Smooth muscle cell (in vitro differentiated cells): ENCODE results near the gene GPR3. TPM values are rescaled to one million over a fixed set of nuclear protein-coding genes. Genes with fewer than 3 reads are reported as not detected.

Source experiments
- DNase-seq: peaks from one replicate; lab custom pipeline; 2025; ENCODE audit not compliant: unreplicated experiment; lab: John Stamatoyannopoulos, UW
- H2AFZ ChIP-seq: fragments of 200-600 bp; sonication (generic); 2 replicates; pipeline ENCODE4 v1.6.0; 2016; ENCODE audit warnings: antibody characterized with exemption, low read depth, mild to moderate bottlenecking
- H3F3A ChIP-seq: fragments of 200-600 bp; sonication (generic); 2 replicates; pipeline ENCODE4 v1.6.0; 2017; ENCODE audit warnings: antibody characterized with exemption, low read depth
- H3K27ac ChIP-seq: fragments of 200-600 bp; sonication (generic); 2 replicates; pipeline ENCODE4 v1.5.1; 2016; ENCODE audit warnings: low read depth, mild to moderate bottlenecking
- H3K27me3 ChIP-seq: fragments of 200-600 bp; sonication (generic); 2 replicates; pipeline ENCODE4 v1.6.1; 2016; ENCODE audit warnings: low read depth, mild to moderate bottlenecking
- H3K36me3 ChIP-seq: fragments of 200-600 bp; sonication (generic); 2 replicates; pipeline ENCODE4 v1.5.1; 2016; ENCODE audit warnings: low read depth
- H3K4me1 ChIP-seq: fragments of 200-600 bp; sonication (generic); 2 replicates; pipeline ENCODE4 v1.5.1; 2016; ENCODE audit warnings: low read depth
- H3K4me2 ChIP-seq: fragments of 200-600 bp; sonication (generic); 2 replicates; pipeline ENCODE4 v1.6.0; 2016; ENCODE audit warnings: mild to moderate bottlenecking
- H3K4me3 ChIP-seq: fragments of 200-600 bp; sonication (generic); 2 replicates; pipeline ENCODE4 v1.5.1; 2016; ENCODE audit warnings: mild to moderate bottlenecking
- H3K79me2 ChIP-seq: fragments of 200-600 bp; sonication (generic); 2 replicates; pipeline ENCODE4 v1.6.0; 2016; ENCODE audit warnings: low read depth, mild to moderate bottlenecking
- H3K9ac ChIP-seq: fragments of 200-600 bp; sonication (generic); 2 replicates; pipeline ENCODE4 v1.6.0; 2016; ENCODE audit warnings: low read depth
- H3K9me3 ChIP-seq: fragments of 200-600 bp; sonication (generic); replicated peaks from 2 replicates; pipeline ENCODE4 v1.5.1; 2016; ENCODE audit warnings: low read depth
- H4K20me1 ChIP-seq: fragments of 200-600 bp; sonication (generic); 2 replicates; pipeline ENCODE4 v1.6.0; 2016; ENCODE audit warnings: low read depth
- WGBS: methylation state at CpG from one replicate; pipeline ENCODE4 v1.1.7; 2016; ENCODE audit warnings: low lambda C conversion rate; 5-methylcytosine and 5-hydroxymethylcytosine counted together
- polyA plus RNA-seq: library from polyadenylated mRNA; unstranded; fragments of >200 nt; fragmentation: Nextera tagmentation; extraction: Ambion mirVana; gene quantifications from 2 replicates; pipeline ENCODE4 v1.2.1, GENCODE V29; 2016
- total RNA-seq: library from RNA; depleted of rRNA; stranded (reverse); fragments of >200 nt; gene quantifications from 2 replicates; pipeline ENCODE4 v1.2.3, GENCODE V29; 2014
- TF ChIP-seq, protein P1 (sequence below): fragments of 200-600 bp; sonication (generic); IDR thresholded peaks from 2 replicates; pipeline ENCODE4 v1.5.1; 2017; ENCODE audit warnings: borderline replicate concordance, mild to moderate bottlenecking, antibody characterized with exemption; ENCODE audit not compliant: insufficient read depth, poor library complexity, severe bottlenecking

GPR3 gene
- total and polyA plus RNA-seq, 2 experiments from 2014 or later: 2.7 to 4.0 TPM

DNA sequence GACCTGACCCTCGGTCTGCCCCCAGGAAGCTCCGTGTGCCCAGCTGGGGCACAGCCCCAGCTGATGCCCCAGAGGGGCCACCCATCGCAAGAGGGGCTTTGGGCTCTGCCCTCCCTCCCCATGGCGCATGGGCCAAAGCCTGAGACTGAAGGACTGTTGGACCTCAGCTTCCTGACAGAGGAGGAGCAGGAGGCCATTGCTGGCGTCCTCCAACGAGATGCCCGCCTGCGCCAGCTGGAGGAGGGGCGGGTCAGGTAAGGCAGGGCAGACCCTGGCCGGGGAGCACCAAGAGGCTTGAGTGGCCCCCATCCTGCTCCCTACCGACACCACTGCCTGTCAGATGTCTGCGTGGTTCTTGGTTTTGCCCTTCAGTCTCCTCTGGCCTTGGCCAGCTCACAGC lies 47.1 kb upstream of the GPR3 start:
- no peak overlapping the region for H3K4me2 ChIP-seq
- H3F3A ChIP-seq: no peaks in the 10 kb centered on the region
- H3K27ac ChIP-seq: no peak overlapping the region
- H3K9me3 ChIP-seq: no peaks in the 10 kb centered on the region
- H3K4me1 ChIP-seq: peaks cover 32% of the 10 kb centered on the region
- H3K79me2 ChIP-seq: no peaks in the 10 kb centered on the region
- TF ChIP-seq, protein P1, sequence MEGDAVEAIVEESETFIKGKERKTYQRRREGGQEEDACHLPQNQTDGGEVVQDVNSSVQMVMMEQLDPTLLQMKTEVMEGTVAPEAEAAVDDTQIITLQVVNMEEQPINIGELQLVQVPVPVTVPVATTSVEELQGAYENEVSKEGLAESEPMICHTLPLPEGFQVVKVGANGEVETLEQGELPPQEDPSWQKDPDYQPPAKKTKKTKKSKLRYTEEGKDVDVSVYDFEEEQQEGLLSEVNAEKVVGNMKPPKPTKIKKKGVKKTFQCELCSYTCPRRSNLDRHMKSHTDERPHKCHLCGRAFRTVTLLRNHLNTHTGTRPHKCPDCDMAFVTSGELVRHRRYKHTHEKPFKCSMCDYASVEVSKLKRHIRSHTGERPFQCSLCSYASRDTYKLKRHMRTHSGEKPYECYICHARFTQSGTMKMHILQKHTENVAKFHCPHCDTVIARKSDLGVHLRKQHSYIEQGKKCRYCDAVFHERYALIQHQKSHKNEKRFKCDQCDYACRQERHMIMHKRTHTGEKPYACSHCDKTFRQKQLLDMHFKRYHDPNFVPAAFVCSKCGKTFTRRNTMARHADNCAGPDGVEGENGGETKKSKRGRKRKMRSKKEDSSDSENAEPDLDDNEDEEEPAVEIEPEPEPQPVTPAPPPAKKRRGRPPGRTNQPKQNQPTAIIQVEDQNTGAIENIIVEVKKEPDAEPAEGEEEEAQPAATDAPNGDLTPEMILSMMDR: no peak
- H2AFZ ChIP-seq: no peak overlapping the region
- no peaks in the 10 kb centered on the region for H4K20me1 ChIP-seq
- H3K27me3 ChIP-seq: no peaks in the 10 kb centered on the region
- WGBS: 97% methylated on average over 12 of the region's 12 CpGs
- H3K4me3 ChIP-seq: no peak overlapping the region
- DNase-seq: no peak
- no peaks in the 10 kb centered on the region for H3K36me3 ChIP-seq
- no peak overlapping the region for H3K9ac ChIP-seq

DNA sequence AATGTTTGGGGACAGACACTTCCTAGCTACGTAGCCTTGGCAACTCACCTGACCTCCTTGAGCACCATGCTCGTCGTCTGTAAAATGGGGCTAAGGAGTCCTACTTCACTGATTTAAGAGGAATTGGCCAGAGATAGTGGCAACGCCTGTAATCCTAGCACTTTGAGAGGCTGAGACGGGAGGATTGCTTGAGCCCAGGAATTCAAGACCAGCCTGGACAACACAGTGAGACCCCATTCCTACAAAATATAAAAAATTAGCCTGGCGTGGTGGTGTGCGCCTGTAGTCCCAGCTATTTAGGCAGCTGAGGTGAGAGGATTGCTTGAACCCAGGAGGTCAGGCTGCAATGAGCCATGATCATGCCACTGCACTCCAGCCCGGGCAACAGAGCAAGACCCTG lies 46.1 kb upstream of the GPR3 start:
- TF ChIP-seq, protein P1: no peak
- no peak overlapping the region for H3K9ac ChIP-seq
- no peak overlapping the region for H3K4me3 ChIP-seq
- H3K79me2 ChIP-seq: no peaks in the 10 kb centered on the region
- H4K20me1 ChIP-seq: no peaks in the 10 kb centered on the region
- H3K4me2 ChIP-seq: no peak overlapping the region
- no peaks in the 10 kb centered on the region for H3K36me3 ChIP-seq
- DNase-seq: no peak
- no peaks in the 10 kb centered on the region for H3K27me3 ChIP-seq
- 99% methylated on average over 8 of the region's 8 CpGs for WGBS
- no peaks in the 10 kb centered on the region for H3K9me3 ChIP-seq
- H2AFZ ChIP-seq: no peak overlapping the region
- H3F3A ChIP-seq: no peaks in the 10 kb centered on the region
- H3K4me1 ChIP-seq: peaks cover 25% of the 10 kb centered on the region
- H3K27ac ChIP-seq: no peak overlapping the region

DNA sequence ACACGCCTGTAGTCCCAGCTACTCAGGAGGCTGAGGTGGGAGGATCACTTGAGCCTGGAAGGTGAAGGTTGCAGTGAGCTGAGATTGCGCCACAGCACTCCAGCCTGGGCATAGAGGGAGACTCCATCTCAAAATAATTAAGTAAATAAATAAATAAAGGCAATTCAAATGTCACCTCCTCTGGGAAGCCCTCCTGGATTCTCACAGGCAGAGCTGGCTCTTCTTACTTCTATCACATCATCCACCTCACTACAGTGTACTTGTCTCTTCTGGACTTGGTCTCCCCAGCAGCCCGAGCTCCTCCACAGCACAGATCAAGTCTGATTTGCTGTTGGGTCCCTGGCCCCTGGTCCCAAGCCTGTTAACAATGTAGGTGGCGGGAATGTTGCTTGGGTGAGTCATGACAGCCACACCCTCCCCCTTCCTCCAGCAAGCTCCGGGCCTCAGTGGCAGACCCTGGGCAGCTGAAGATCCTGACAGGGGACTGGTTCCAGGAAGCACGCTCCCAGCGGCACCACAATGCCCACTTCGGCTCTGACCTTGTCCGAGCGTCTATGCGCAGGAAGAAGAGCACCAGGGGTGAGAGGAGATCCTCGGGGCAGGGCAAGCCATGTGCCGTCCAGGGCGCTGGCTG lies 45.3 kb upstream of the GPR3 start:
- WGBS: 77% methylated on average over 14 of the region's 14 CpGs
- Histone ChIP-seq H3K9me3 (no peaks in the 10 kb centered on the region), H3F3A (no peaks in the 10 kb centered on the region), H3K27me3 (no peaks in the 10 kb centered on the region), H3K9ac (no peak overlapping the region), H3K36me3 (no peaks in the 10 kb centered on the region), H2AFZ (no peak overlapping the region), H4K20me1 (no peaks in the 10 kb centered on the region), H3K4me1 (peaks cover 17% of the 10 kb centered on the region), H3K4me2 (no peak overlapping the region), H3K27ac (no peak overlapping the region), H3K79me2 (no peaks in the 10 kb centered on the region), H3K4me3 (no peak overlapping the region)
- TF ChIP-seq, protein P1: no peak
- no peak for DNase-seq
